Body of pancreas (tissue), 4 donors: ENCODE data around the gene CD247. TPM values are rescaled to one million over a fixed set of nuclear protein-coding genes. Genes with fewer than 3 reads are reported as not detected.

Experiments
- ATAC-seq: fragments of 150-250 bp; one replicate; pipeline ENCODE4 v1.9.1; 2016
- DNase-seq, 4 donors: peaks; one replicate each; pipeline ENCODE4 v3.0.0-alpha.2; 2019
- H3K27ac ChIP-seq, 4 donors: fragments of 200-600 bp; sonication (generic); 1 replicate in 3 of 4; 2 replicates in 1 of 4; pipeline versions ENCODE4 v1.5.1 to v1.6.1; 2016 to 2019; ENCODE audit warnings: mild to moderate bottlenecking in 1 of 4, mixed read lengths in 1 of 4, moderate library complexity in 1 of 4
- H3K27me3 ChIP-seq, 2 donors: fragments of 200-600 bp; sonication (generic); one replicate each; pipeline ENCODE4 v1.6.0; 2016; ENCODE audit warnings: mild to moderate bottlenecking in 1 of 2
- H3K36me3 ChIP-seq, 2 donors: fragments of 200-600 bp; sonication (generic); replicated peaks in 1 of 2; 2 replicates each; pipeline ENCODE4 v1.5.1; 2016; ENCODE audit warnings: low read depth in 2 of 2; ENCODE audit not compliant: insufficient read depth in 1 of 2
- H3K4me1 ChIP-seq: fragments of 200-600 bp; sonication (generic); one replicate; pipeline ENCODE4 v1.6.0; 2016
- H3K4me3 ChIP-seq, 2 donors: fragments of 200-600 bp; sonication (generic); 1 replicate in 1 of 2; 2 replicates in 1 of 2; pipeline ENCODE4 v1.5.1; 2016 to 2019
- H3K9me3 ChIP-seq, 3 donors: fragments of 200-600 bp; sonication (generic); 1 replicate in 2 of 3; 2 replicates in 1 of 3; pipeline ENCODE4 v1.5.1; 2016
- CTCF ChIP-seq, 7 experiments: fragments of 450-650 bp in 4 of 7; fragments of 200-600 bp in 3 of 7; sonication (generic) in 3 of 7; IDR thresholded peaks; one replicate each; pipeline ENCODE4 v1.5.1; 2016 to 2019; ENCODE audit warnings: antibody characterized with exemption in 7 of 7
- POLR2A ChIP-seq, 3 donors: fragments of 450-650 bp; IDR thresholded peaks; one replicate each; pipeline ENCODE4 v1.6.1; 2016; ENCODE audit warnings: antibody characterized with exemption in 3 of 3, mild to moderate bottlenecking in 2 of 3
- WGBS, 2 donors: methylation state at CpG; one replicate each; pipeline ENCODE4 v1.1.5; 2017; 5-methylcytosine and 5-hydroxymethylcytosine counted together
- intact Hi-C: fragments of 100-400 bp; cut with DNase I; formaldehyde crosslinking; loops from one replicate; pipeline ENCODE4 v1.15.1; 2023
- total RNA-seq, 2 donors: library from RNA; depleted of rRNA; stranded (reverse); fragments of >200 nt; gene quantifications; one replicate each; pipeline ENCODE4 v1.1.0, GENCODE V29; 2016

The CD247 gene
- total RNA-seq, 2 donors from 2014 or later: 2.3 to 3.3 TPM

- intact Hi-C loops: no loop called here
These were observed 24.0 kb upstream of the CD247 start for GRCh38 chr1:167542109-167543032.

GRCh38 chr1:167541610-167542009 lies 23.3 kb upstream of the CD247 start:
- peaks cover 0 to 3% of the 10 kb centered on the region in 2 donors for H3K36me3 ChIP-seq
- peaks cover 5% of the 10 kb centered on the region for H3K4me1 ChIP-seq
- no peaks in the 10 kb centered on the region for H3K27me3 ChIP-seq
- no peak for DNase-seq
- TF ChIP-seq CTCF (IDR thresholded peaks at IDR 0.05) (no peak), POLR2A (IDR thresholded peaks at IDR 0.05) (no peak)
- 11 to 26% methylated on average over 1 of the region's 1 CpG for whole genome bisulfite sequencing, 2 donors
- no peaks in the 10 kb centered on the region for H3K9me3 ChIP-seq
- H3K27ac ChIP-seq: no peak overlapping the region
- intact Hi-C loops: no loop called here
- H3K4me3 ChIP-seq: no peak overlapping the region
- ATAC-seq: no peak

More at GRCh38 chr1:167542109-167543032, 24.0 kb upstream of the CD247 start:
- Histone ChIP-seq H3K27me3 (no peaks in the 10 kb centered on the region), H3K9me3 (no peaks in the 10 kb centered on the region), H3K36me3 (peaks cover 0 to 3% of the 10 kb centered on the region in 2 donors), H3K4me1 (peaks cover 5% of the 10 kb centered on the region), H3K4me3 (no peak overlapping the region), H3K27ac (no peak overlapping the region)
- TF ChIP-seq CTCF (IDR thresholded peaks at IDR 0.05) (no peak), POLR2A (IDR thresholded peaks at IDR 0.05) (no peak)
- no peak for ATAC-seq
- WGBS, 2 donors: 79 to 81% methylated on average over 12 of the region's 12 CpGs
- DNase-seq: no peak

GRCh38 chr1:167541003-167541402 lies 22.7 kb upstream of the CD247 start:
- Histone ChIP-seq H3K9me3 (no peaks in the 10 kb centered on the region), H3K27me3 (no peaks in the 10 kb centered on the region), H3K27ac (no peak overlapping the region), H3K4me3 (no peak overlapping the region), H3K4me1 (peaks cover 5% of the 10 kb centered on the region), H3K36me3 (peaks cover 0 to 3% of the 10 kb centered on the region in 2 donors)
- TF ChIP-seq CTCF (IDR thresholded peaks at IDR 0.05) (no peak), POLR2A (IDR thresholded peaks at IDR 0.05) (no peak)
- ATAC-seq: no peak
- intact Hi-C loops: no loop called here
- DNase-seq: no peak

GRCh38 chr1:167538657-167539056 lies 20.3 kb upstream of the CD247 start:
- ATAC-seq (no peak), DNase-seq (no peak)
- H3K27ac ChIP-seq: no peak overlapping the region
- TF ChIP-seq POLR2A (IDR thresholded peaks at IDR 0.05): no peak
- intact Hi-C loops: loop anchor here (10.0 kb wide), 1 partner anchor 274 kb away; no protein-coding TSS in a partner anchor
- H3K4me3 ChIP-seq: no peak overlapping the region
- peaks cover 5% of the 10 kb centered on the region for H3K4me1 ChIP-seq
- WGBS, 2 donors: 54 to 60% methylated on average over 5 of the region's 5 CpGs
- no peaks in the 10 kb centered on the region for H3K27me3 ChIP-seq
- H3K36me3 ChIP-seq: no peaks in the 10 kb centered on the region
- H3K9me3 ChIP-seq: no peaks in the 10 kb centered on the region

- Histone ChIP-seq H3K4me3 (no peak overlapping the region), H3K4me1 (no peaks in the 10 kb centered on the region), H3K9me3 (no peaks in the 10 kb centered on the region), H3K27me3 (no peaks in the 10 kb centered on the region), H3K36me3 (no peaks in the 10 kb centered on the region), H3K27ac (no peak overlapping the region)
- 5 to 11% methylated on average over 4 to 8 of the region's 8 CpGs for WGBS, 2 donors
- intact Hi-C loops: loop anchor here (10.0 kb wide), 1 partner anchor 269 kb away; no protein-coding TSS in a partner anchor
- no peak for TF ChIP-seq POLR2A (IDR thresholded peaks at IDR 0.05)
- TF ChIP-seq CTCF (IDR thresholded peaks at IDR 0.05): peak; percentile 76 to 86 (median 79)
- ATAC-seq: peak; percentile 81
- DNase-seq: peak; percentile 71 to 75 (median 73)
These were observed 15.5 kb upstream of the CD247 start for GRCh38 chr1:167533851-167534300.
